Peyer's patch (tissue), 4 donors: Measurements from ENCODE around the gene SYNJ2BP. TPM values are rescaled to one million over a fixed set of nuclear protein-coding genes. Genes with fewer than 3 reads are reported as not detected.
"Not testable (repeated sequence)": the region's sequence is repeated elsewhere in the genome, so short reads cannot be mapped to it uniquely, and the experiment has no call there.

ENCODE experiments used
- DNase-seq, 3 donors: peaks; one replicate each; pipeline ENCODE4 v3.0.0-alpha.2; 2017 to 2019
- H3K27ac ChIP-seq, 4 donors: fragments of 200-600 bp; sonication (generic); one replicate each; pipeline ENCODE4 v1.5.1; 2016 to 2019
- H3K27me3 ChIP-seq, 2 donors: fragments of 200-600 bp; sonication (generic); one replicate each; pipeline ENCODE4 v1.5.1; 2019
- H3K36me3 ChIP-seq, 3 donors: fragments of 200-600 bp; sonication (generic); one replicate each; pipeline ENCODE4 v1.5.1; 2016 to 2019
- H3K4me1 ChIP-seq, 4 donors: fragments of 200-600 bp; sonication (generic); one replicate each; pipeline ENCODE4 v1.5.1; 2016 to 2019
- H3K4me3 ChIP-seq, 4 donors: fragments of 200-600 bp; sonication (generic); 1 replicate in 3 of 4; 2 replicates in 1 of 4; pipeline ENCODE4 v1.5.1; 2016 to 2019; ENCODE audit warnings: mild to moderate bottlenecking in 1 of 4
- H3K9me3 ChIP-seq, 4 donors: fragments of 200-600 bp; sonication (generic); one replicate each; pipeline ENCODE4 v1.5.1; 2016 to 2019; ENCODE audit warnings: mild to moderate bottlenecking in 1 of 4
- CTCF ChIP-seq, 6 experiments: fragments of 450-650 bp in 4 of 6; fragments of 200-600 bp in 2 of 6; sonication (generic) in 1 of 6; IDR thresholded peaks; one replicate each; pipeline ENCODE4 v1.5.1; 2017 to 2019; ENCODE audit warnings: antibody characterized with exemption in 6 of 6, mild to moderate bottlenecking in 3 of 6, moderate library complexity in 1 of 6
- POLR2A ChIP-seq, 2 donors: fragments of 450-650 bp; IDR thresholded peaks; one replicate each; pipeline ENCODE4 v1.5.1; 2017; ENCODE audit warnings: antibody characterized with exemption in 2 of 2, mild to moderate bottlenecking in 2 of 2, moderate library complexity in 2 of 2
- total RNA-seq, 4 donors: library from RNA; depleted of rRNA; stranded (reverse); fragments of >200 nt; gene quantifications; one replicate each; pipeline ENCODE4 v1.1.0, GENCODE V29; 2016

Gene SYNJ2BP
- total RNA-seq, 4 donors from 2014 or later, result 34.4 to 40.2 (median 38.9) TPM

GRCh38 chr14:70415788-70416187 is 1.1 kb downstream of the SYNJ2BP start:
- Histone ChIP-seq H3K27ac (no peak overlapping the region), H3K36me3 (peaks cover 0 to 2% (median 0%) of the 10 kb centered on the region in 3 donors), H3K4me1 (peaks cover 0 to 6% (median 2%) of the 10 kb centered on the region in 4 donors), H3K4me3 (peak overlapping the region; percentile 52 to 69 (median 61)), H3K9me3 (no peaks in the 10 kb centered on the region), H3K27me3 (no peaks in the 10 kb centered on the region)
- DNase-seq, result no peak
- TF ChIP-seq POLR2A (IDR thresholded peaks at IDR 0.05) (no peak), CTCF (IDR thresholded peaks at IDR 0.05) (no peak)

GRCh38 chr14:70407621-70408020 is 9.3 kb downstream of the SYNJ2BP start:
- DNase-seq, result no peak
- H3K36me3 ChIP-seq, result peaks cover 0 to 16% (median 0%) of the 10 kb centered on the region in 3 donors
- no peaks in the 10 kb centered on the region for H3K27me3 ChIP-seq
- no peak overlapping the region for H3K4me3 ChIP-seq
- H3K9me3 ChIP-seq, result no peaks in the 10 kb centered on the region
- TF ChIP-seq POLR2A (IDR thresholded peaks at IDR 0.05) (no peak), CTCF (IDR thresholded peaks at IDR 0.05) (no peak)
- no peak overlapping the region for H3K27ac ChIP-seq
- peaks cover 0 to 13% (median 0%) of the 10 kb centered on the region in 4 donors for H3K4me1 ChIP-seq

GRCh38 chr14:70406216-70406615 is 10.7 kb downstream of the SYNJ2BP start:
- not testable (repeated sequence) for H3K27me3 ChIP-seq, H3K4me3 ChIP-seq, H3K9me3 ChIP-seq, H3K27ac ChIP-seq, DNase-seq
- H3K4me1 ChIP-seq, result peaks cover 0 to 13% (median 0%) of the 10 kb centered on the region in 4 donors
- H3K36me3 ChIP-seq, result peaks cover 0 to 16% (median 0%) of the 10 kb centered on the region in 3 donors

GRCh38 chr14:70403335-70403734 is 13.6 kb downstream of the SYNJ2BP start:
- not testable (repeated sequence) for H3K9me3 ChIP-seq, H3K27me3 ChIP-seq, H3K4me3 ChIP-seq, H3K27ac ChIP-seq, H3K36me3 ChIP-seq, DNase-seq
- TF ChIP-seq CTCF (IDR thresholded peaks at IDR 0.05), result peak in 3 of 6 experiments; percentile 34 to 48 (median 39)
- H3K4me1 ChIP-seq, result peaks cover 0 to 13% (median 0%) of the 10 kb centered on the region in 4 donors

- no peaks in the 10 kb centered on the region for H3K27me3 ChIP-seq
- peaks cover 0 to 13% (median 0%) of the 10 kb centered on the region in 4 donors for H3K4me1 ChIP-seq
- peaks cover 0 to 6% (median 0%) of the 10 kb centered on the region in 3 donors for H3K36me3 ChIP-seq
- no peak overlapping the region for H3K27ac ChIP-seq
- no peak overlapping the region for H3K4me3 ChIP-seq
- DNase-seq, result no peak
- no peaks in the 10 kb centered on the region for H3K9me3 ChIP-seq
- TF ChIP-seq POLR2A (IDR thresholded peaks at IDR 0.05) (no peak), CTCF (IDR thresholded peaks at IDR 0.05) (no peak)
Measured at GRCh38 chr14:70401643-70402042, 15.2 kb downstream of the SYNJ2BP start.

GRCh38 chr14:70398706-70399431 is 18.0 kb downstream of the SYNJ2BP start:
- H3K36me3 ChIP-seq, result peaks cover 0 to 6% (median 0%) of the 10 kb centered on the region in 3 donors
- H3K27ac ChIP-seq, result no peak overlapping the region
- no peaks in the 10 kb centered on the region for H3K27me3 ChIP-seq
- no peak for DNase-seq
- no peaks in the 10 kb centered on the region for H3K9me3 ChIP-seq
- no peak for TF ChIP-seq POLR2A (IDR thresholded peaks at IDR 0.05)
- no peak for TF ChIP-seq CTCF (IDR thresholded peaks at IDR 0.05)
- no peak overlapping the region for H3K4me3 ChIP-seq
- peaks cover 0 to 10% (median 0%) of the 10 kb centered on the region in 4 donors for H3K4me1 ChIP-seq
